Activated B cell treated with CpG ODN at 0.5 μM for 24 hours (primary cell): ENCODE results near the gene KCNQ2. TPM values are rescaled to one million over a fixed set of nuclear protein-coding genes. Genes with fewer than 3 reads are reported as not detected.

Experiments used
- ATAC-seq: fragments of 200-7000 bp; cut with Tn5 transposase; one replicate; pipeline ENCODE4 v1.10.0; 2021; ENCODE audit warnings: low read depth, mild to moderate bottlenecking, moderate library complexity
- CTCF ChIA-PET: fragments of 350-600 bp; sonication (Branson Sonifier 250); formaldehyde crosslinking; loops from one replicate; lab custom pipeline; 2021; ENCODE audit warnings: antibody characterized with exemption; lab: Charles Lee
- POLR2A ChIA-PET: fragments of 350-600 bp; sonication (Branson Sonifier 250); formaldehyde crosslinking; loops from one replicate; lab custom pipeline; 2021; ENCODE audit warnings: antibody characterized with exemption; lab: Charles Lee
- DNase-seq: peaks from one replicate; pipeline ENCODE4 v3.0.0; 2022
- H3K27ac Mint-ChIP-seq: one replicate; pipeline ENCODE4 v1.8.0; 2020; ENCODE audit warnings: mixed read lengths
- H3K27me3 Mint-ChIP-seq: one replicate; pipeline ENCODE4 v1.8.0; 2021; ENCODE audit warnings: mixed read lengths
- H3K36me3 Mint-ChIP-seq: one replicate; pipeline ENCODE4 v1.8.0; 2021; ENCODE audit warnings: low read depth, mixed read lengths
- H3K4me1 Mint-ChIP-seq: one replicate; pipeline ENCODE4 v1.8.0; 2021; ENCODE audit warnings: mixed read lengths
- H3K4me3 Mint-ChIP-seq: one replicate; pipeline ENCODE4 v1.8.0; 2020; ENCODE audit warnings: mild to moderate bottlenecking, mixed read lengths
- H3K9me3 Mint-ChIP-seq: one replicate; pipeline ENCODE4 v1.8.0; 2020; ENCODE audit warnings: mixed read lengths
- intact Hi-C: fragments of 100-400 bp; cut with micrococcal nuclease; formaldehyde crosslinking; loops from one replicate; pipeline ENCODE4 v1.15.1; 2024
- total RNA-seq: library from RNA; stranded (reverse); gene quantifications from 2 replicates; pipeline ENCODE4 v1.2.3, GENCODE V29; 2022
- TF ChIP-seq, protein P1 (sequence below): fragments of 200-600 bp; IDR thresholded peaks from one replicate; pipeline ENCODE4 v1.8.0; 2022; ENCODE audit warnings: antibody characterized with exemption, mild to moderate bottlenecking

KCNQ2 gene
- total RNA-seq, 1 donor from 2014 or later: not detected

DNA sequence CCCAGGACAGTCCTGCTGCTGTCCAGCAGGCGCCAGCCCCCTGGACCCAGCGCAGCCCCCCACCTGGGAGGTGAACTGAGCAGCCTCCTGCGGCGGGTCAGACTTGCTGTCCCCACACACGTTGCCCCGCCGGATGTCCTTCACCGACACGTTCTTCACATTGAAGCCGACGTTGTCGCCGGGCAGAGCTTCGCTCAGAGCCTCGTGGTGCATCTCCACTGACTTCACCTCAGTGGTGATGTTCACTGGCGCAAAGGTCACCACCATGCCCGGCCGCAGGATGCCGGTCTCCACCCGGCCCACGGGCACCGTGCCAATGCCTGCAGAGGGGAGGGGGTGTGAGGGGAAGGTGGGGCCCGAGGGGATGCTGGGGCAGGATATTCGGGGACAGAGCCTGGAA, 18.0 kb upstream of the KCNQ2 start:
- peaks cover 14% of the 10 kb centered on the region for H3K27me3 Mint-ChIP-seq
- intact Hi-C loops: no loop called here
- no peak overlapping the region for H3K4me3 Mint-ChIP-seq
- DNase-seq (no peak), ATAC-seq (no peak)
- no peaks in the 10 kb centered on the region for H3K36me3 Mint-ChIP-seq
- H3K9me3 Mint-ChIP-seq: no peaks in the 10 kb centered on the region
- CTCF ChIA-PET: no interaction called here
- POLR2A ChIA-PET: no interaction called here
- no peak overlapping the region for H3K27ac Mint-ChIP-seq
- H3K4me1 Mint-ChIP-seq: no peaks in the 10 kb centered on the region
- TF ChIP-seq, protein P1, sequence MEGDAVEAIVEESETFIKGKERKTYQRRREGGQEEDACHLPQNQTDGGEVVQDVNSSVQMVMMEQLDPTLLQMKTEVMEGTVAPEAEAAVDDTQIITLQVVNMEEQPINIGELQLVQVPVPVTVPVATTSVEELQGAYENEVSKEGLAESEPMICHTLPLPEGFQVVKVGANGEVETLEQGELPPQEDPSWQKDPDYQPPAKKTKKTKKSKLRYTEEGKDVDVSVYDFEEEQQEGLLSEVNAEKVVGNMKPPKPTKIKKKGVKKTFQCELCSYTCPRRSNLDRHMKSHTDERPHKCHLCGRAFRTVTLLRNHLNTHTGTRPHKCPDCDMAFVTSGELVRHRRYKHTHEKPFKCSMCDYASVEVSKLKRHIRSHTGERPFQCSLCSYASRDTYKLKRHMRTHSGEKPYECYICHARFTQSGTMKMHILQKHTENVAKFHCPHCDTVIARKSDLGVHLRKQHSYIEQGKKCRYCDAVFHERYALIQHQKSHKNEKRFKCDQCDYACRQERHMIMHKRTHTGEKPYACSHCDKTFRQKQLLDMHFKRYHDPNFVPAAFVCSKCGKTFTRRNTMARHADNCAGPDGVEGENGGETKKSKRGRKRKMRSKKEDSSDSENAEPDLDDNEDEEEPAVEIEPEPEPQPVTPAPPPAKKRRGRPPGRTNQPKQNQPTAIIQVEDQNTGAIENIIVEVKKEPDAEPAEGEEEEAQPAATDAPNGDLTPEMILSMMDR: no peak

DNA sequence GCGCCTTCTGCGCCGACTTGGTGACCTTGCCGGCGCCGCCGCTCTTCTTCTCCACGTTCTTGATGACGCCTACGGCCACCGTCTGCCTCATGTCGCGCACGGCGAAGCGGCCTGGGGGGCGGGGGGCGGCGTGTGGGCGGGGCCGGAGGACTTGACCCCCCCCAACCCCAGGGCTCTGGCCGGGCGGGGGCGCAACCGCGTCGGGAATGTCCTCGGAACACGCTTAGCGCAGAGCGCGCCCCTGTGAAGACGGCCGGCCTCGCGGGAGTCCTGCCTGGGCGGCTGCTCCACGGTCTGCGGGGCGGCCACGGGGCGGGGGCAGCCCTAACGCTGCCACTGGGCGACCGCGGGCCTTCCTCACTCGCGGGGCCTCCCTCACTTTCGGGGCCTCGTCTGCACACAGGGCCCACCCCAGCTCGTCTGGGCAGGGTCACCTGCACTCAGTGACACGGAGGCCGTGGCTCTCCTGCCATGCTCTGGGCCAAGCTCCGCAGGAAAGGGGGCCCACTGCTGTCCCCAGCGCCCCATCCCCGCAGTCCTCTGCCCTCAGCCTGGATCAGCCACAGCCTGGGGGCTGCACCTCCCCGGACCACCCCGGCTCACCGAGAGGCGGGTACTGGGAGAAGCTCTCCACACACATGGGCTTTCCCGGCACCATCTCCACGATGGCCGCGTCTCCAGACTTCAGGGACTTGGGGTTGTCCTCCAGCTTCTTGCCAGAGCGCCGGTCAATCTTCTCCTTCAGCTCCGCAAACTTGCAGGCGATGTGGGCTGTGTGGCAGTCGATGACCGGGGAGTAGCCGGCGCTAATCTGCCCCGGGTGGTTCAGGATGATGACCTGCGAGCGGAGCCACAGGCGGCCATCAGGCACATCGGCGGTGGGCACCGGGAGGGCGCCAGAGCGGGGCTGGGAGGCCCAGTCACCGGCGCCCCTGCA, 16.1 kb upstream of the KCNQ2 start:
- H3K27ac Mint-ChIP-seq: no peak overlapping the region
- peaks cover 17% of the 10 kb centered on the region for H3K27me3 Mint-ChIP-seq
- TF ChIP-seq, protein P1: no peak
- H3K4me1 Mint-ChIP-seq: no peaks in the 10 kb centered on the region
- no peak overlapping the region for H3K4me3 Mint-ChIP-seq
- intact Hi-C loops: no loop called here
- no peaks in the 10 kb centered on the region for H3K9me3 Mint-ChIP-seq
- DNase-seq (no peak), ATAC-seq (no peak)
- no peaks in the 10 kb centered on the region for H3K36me3 Mint-ChIP-seq
- ChIA-PET POLR2A (no interaction called here), CTCF (no interaction called here)

DNA sequence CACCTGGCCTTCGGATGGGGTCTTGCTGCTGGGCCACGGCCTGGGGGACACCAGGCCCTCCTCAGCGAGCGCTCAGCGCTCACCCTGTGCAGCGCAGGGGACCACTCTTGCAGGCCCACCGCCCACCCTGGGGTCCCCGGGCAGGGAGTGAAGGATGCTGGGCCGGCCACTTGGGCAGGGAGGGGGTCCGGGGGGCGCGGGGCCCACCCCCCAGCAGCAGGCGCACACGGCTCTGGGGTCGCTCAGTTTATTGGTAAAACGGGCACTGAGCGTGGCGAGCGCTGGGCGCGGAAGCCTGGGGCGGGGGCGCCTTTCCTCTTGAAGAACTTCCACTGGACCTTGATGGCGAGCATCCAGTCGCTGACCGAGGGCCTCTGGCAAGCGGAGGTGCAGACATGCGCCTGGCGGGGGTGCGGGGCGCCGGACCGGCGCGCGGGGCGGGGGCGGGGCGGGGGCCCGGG, 15.4 kb upstream of the KCNQ2 start:
- DNase-seq: no peak
- POLR2A ChIA-PET: no interaction called here
- peaks cover 19% of the 10 kb centered on the region for H3K27me3 Mint-ChIP-seq

DNA sequence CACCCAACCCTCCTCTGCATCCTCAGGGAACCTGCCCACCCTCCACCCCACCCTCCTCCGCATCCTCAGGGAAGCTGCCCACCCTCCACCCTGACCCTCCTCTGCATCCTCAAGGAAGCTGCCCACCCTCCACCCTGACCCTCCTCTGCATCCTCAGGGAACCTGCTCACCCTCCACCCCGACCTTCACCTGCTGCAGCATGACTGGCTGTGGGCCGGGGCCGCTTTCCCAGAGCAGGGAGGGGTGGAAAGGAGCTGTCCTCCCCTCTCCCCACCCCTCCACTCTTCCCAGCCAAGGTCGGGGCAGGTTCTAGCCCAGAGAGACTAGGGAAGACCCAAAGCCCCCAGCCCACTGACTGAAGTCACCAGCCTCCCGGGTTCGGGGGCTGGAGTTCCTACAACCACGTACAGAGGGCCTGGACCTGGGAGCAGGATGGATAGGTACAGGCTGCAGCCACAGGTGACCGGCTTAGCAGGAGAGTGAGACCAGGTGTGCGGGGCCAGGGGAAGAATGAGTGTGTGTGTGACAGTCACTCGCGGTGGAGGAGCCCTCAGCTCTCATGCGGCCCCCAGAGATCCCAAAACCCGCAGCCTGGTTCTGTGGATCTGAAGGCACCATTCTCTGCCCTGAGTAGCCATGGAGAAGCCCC, 14.8 kb upstream of the KCNQ2 start:
- ATAC-seq (no peak), DNase-seq (no peak)
- H3K27ac Mint-ChIP-seq: no peak overlapping the region
- no peak overlapping the region for H3K4me3 Mint-ChIP-seq
- POLR2A ChIA-PET: no interaction called here
- no peaks in the 10 kb centered on the region for H3K36me3 Mint-ChIP-seq
- peaks cover 24% of the 10 kb centered on the region for H3K27me3 Mint-ChIP-seq
- CTCF ChIA-PET: no interaction called here
- intact Hi-C loops: no loop called here
- TF ChIP-seq, protein P1: no peak
- H3K9me3 Mint-ChIP-seq: no peaks in the 10 kb centered on the region
- no peaks in the 10 kb centered on the region for H3K4me1 Mint-ChIP-seq

More for the DNA sequence above, 15.4 kb upstream of the KCNQ2 start:
- no peak overlapping the region for H3K27ac Mint-ChIP-seq
- no peak overlapping the region for H3K4me3 Mint-ChIP-seq
- TF ChIP-seq, protein P1: no peak
- CTCF ChIA-PET: no interaction called here
- no peak for ATAC-seq
- intact Hi-C loops: no loop called here
- H3K9me3 Mint-ChIP-seq: no peaks in the 10 kb centered on the region
- H3K4me1 Mint-ChIP-seq: no peaks in the 10 kb centered on the region
- no peaks in the 10 kb centered on the region for H3K36me3 Mint-ChIP-seq

DNA sequence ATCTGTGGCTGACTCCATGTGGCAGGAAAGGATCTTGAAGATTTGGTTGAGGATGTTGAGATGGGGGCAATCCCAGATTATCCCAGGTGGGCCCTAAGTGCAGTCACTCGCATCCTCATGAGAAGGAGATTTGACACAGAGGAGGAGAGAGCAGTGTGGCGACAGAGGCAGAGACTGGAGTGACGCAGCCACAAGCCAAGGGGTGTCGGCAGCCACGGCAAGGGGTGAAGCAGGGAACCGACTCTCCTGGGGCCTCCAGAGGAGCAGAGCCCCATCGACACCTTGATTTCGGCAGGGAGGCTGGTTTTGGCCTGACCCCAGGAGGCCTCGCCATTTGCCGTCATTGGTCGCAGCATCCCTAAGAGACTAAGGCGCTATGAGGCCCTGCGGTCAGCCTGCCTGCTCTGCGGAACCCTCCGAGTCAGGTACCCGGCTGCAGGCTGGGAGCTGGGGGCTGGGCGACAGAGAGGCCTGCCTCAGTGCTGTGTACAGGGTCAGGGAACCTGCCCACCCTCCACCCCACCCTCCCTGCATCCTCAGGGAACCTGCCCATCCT, 13.9 kb upstream of the KCNQ2 start:
- CTCF ChIA-PET: no interaction called here

More for the DNA sequence above, 13.9 kb upstream of the KCNQ2 start:
- DNase-seq: no peak
- Mint-ChIP-seq H3K27me3 (peaks cover 22% of the 10 kb centered on the region), H3K4me3 (no peak overlapping the region), H3K4me1 (no peaks in the 10 kb centered on the region), H3K27ac (no peak overlapping the region), H3K36me3 (no peaks in the 10 kb centered on the region), H3K9me3 (no peaks in the 10 kb centered on the region)
- POLR2A ChIA-PET: no interaction called here
- ATAC-seq: no peak
- TF ChIP-seq, protein P1: no peak
- intact Hi-C loops: no loop called here
